Erythroblast (primary cell): Measurements from ENCODE around the gene ZC3HAV1L.
"Not testable (repeated sequence)": the region's sequence is repeated elsewhere in the genome, so short reads cannot be mapped to it uniquely, and the experiment has no call there.

ENCODE experiments used
- DNase-seq, 2 experiments: peaks; one replicate each; lab custom pipeline; 2025; lab: John Stamatoyannopoulos, UW
- GATA1 ChIP-seq: IDR thresholded peaks from 2 replicates; pipeline ENCODE4 v1.6.1; 2011; ENCODE audit warnings: low read depth, mild to moderate bottlenecking, control low read depth, low read length, moderate library complexity
- POLR2A ChIP-seq: IDR thresholded peaks from 2 replicates; pipeline ENCODE4 v1.6.1; 2011; ENCODE audit warnings: mild to moderate bottlenecking, low read length

ZC3HAV1L gene

GRCh38 chr7:139035586-139036353 is at the start of gene ZC3HAV1L:
Gene ZC3HAV1L, minus strand, starts transcription at chr7:139036042. Its CDS starts 25 bp downstream, at chr7:139036017.
- DNase-seq: peak; percentile 72 to 79
- TF ChIP-seq POLR2A (peak; percentile 32), GATA1 (no peak)

DNA sequence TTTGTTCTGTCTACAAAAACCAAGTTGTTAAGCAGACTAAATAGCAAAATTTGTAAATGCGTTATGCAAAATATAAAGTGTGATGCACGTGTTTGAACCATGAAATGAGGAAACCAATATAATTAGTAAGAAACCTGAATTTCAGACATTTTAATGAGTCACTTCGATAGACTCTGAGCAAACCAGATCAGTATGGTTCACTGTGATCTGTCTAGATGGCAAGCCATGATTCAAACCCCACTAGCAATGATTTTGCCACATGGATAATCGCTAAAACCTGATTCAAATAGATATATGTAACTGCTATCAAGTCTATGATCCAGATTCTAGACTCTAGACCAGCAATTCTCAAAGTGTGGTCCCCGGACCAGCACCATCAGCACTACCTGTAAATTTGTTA is 48.9 kb upstream of the ZC3HAV1L start:
- no peak for DNase-seq
- no peak for TF ChIP-seq GATA1
- no peak for TF ChIP-seq POLR2A

DNA sequence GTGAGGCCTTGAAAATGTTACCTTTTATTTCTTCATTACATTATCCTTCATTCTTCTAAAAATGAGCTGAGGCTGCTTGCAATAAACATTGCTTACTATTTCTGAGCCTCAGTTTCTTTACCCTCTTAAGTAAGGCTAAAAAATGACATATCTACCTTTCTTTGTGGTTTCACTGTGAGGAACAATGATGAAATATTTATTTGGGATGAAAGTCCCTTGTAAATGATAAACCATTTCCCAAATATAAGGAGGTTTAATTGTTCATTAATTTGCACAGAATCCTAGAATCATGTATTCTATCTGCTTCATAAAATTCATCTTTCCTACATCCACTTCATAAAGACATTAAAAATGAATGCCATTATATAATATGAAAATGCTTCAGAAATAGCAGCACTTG is 45.7 kb upstream of the ZC3HAV1L start:
- no peak for DNase-seq
- no peak for TF ChIP-seq GATA1

GRCh38 chr7:139080905-139081304 is 45.1 kb upstream of the ZC3HAV1L start:
- TF ChIP-seq GATA1: no peak
- TF ChIP-seq POLR2A: no peak
- DNase-seq: no peak

- DNase-seq: no peak
- no peak for TF ChIP-seq GATA1
- no peak for TF ChIP-seq POLR2A
Observed at GRCh38 chr7:139079861-139080260, 44.0 kb upstream of the ZC3HAV1L start.

DNA sequence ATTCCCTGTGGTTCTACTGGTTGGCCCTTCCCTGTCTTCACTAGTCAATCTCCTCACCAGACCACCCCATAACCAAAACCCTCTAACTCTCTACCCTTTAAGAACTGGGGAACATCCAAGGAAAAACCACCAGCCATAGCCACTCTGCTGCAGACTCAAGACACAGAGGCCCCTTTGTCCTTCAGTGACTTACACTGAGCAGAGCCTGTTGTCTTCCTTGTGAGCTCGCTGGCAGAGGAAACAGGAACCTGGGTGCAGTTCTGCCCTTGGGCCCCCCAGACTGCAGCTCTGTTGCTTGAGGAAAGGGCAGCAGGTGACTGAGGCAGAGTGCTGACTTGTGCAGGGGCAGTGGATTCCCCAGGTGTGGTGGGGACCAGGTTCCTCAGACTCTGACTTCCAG is 43.1 kb upstream of the ZC3HAV1L start:
- no peak for DNase-seq
- TF ChIP-seq POLR2A: no peak
- no peak for TF ChIP-seq GATA1

- no peak for DNase-seq
Observed at GRCh38 chr7:139078399-139078798, 42.6 kb upstream of the ZC3HAV1L start.

DNA sequence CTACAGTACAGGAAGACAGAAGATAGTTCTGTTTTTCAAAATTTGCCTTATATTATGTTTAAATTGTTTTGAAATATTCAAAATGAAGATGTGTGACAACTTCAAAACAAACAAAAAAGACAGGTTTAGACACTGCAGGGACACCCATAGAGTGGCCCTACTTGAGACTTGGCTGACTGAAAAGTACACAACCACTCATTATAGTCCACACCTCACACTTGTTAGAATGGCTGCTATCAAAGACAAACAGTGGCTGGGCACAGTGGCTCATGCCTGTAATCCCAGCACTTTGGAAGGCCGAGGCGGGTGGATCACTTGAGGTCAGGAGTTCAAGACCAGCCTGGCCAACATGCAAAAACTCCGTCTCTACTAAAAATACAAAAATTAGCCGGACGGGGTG is 41.9 kb upstream of the ZC3HAV1L start:
- not testable (repeated sequence) for DNase-seq

More at GRCh38 chr7:139078399-139078798, 42.6 kb upstream of the ZC3HAV1L start:
- TF ChIP-seq POLR2A (no peak), GATA1 (no peak)

DNA sequence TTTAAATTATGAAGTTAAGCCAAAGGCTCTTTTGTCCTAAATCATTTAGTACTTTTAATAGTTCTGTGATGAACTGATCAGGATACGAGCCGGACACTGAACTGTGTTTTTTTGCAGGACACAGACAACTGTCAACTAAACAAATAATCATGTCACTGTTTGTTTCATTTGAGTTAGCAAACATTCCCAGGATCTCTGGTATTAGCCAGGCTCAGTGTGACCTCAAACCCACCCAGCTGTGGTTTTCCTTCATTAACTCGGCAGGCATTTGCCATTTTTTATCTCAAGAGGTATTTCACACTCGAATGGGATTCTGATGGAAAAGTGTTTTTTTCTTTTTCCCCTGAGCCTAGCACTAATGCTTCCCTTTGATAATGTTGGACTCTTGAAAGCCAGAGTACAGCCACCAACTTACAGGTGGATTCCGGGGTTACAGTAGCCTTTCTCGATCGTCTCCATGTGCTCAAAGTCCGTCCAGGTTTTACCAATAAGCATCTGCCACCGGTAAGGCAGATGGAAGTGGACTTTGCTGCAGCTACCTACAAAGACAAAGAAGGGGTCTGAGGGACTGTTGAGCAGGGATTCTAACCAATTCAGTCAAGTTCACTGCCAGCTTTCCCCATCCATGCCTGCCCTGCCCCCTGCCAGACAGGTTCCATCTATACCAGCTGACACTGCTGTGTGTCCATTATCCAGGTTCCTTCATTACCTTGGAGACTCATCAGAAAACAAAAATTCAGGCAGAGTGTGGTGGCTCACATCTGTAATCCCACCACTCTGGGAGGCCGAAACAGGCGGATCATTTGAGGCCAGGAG is 40.2 kb upstream of the ZC3HAV1L start:
- no peak for TF ChIP-seq GATA1
- TF ChIP-seq POLR2A: no peak
- DNase-seq: no peak

- peak; percentile 77 to 90 for DNase-seq
- TF ChIP-seq GATA1 (no peak), POLR2A (no peak)
Observed at GRCh38 chr7:139075031-139075652, 39.3 kb upstream of the ZC3HAV1L start.

GRCh38 chr7:139072796-139073195 is 37.0 kb upstream of the ZC3HAV1L start:
- DNase-seq: no peak
- TF ChIP-seq GATA1 (no peak), POLR2A (no peak)

DNA sequence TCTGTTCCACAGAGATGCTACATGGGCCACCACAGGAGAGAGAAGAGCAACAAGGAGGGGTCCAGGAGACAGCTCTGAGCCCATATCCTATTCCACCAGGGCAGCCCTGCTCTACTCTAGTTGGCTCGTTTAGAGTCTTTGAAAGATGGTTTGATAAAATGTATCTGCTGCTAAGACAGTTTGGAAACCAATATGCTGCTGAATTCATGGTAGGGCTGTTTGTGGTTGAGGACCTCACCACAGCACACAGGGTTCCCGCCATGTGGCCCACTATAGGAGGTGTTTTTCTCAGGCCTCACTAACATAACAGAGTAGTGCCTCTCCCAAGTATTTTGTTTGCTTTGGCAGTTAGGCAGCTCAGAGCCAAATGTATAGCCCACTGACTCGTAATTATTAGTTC is 35.8 kb upstream of the ZC3HAV1L start:
- DNase-seq: no peak
- no peak for TF ChIP-seq POLR2A
- no peak for TF ChIP-seq GATA1

- TF ChIP-seq GATA1: no peak
- no peak for TF ChIP-seq POLR2A
- no peak for DNase-seq
Observed at GRCh38 chr7:139068544-139069399, 32.9 kb upstream of the ZC3HAV1L start.

GRCh38 chr7:139066315-139066714 is 30.5 kb upstream of the ZC3HAV1L start:
- no peak for DNase-seq
- no peak for TF ChIP-seq GATA1
- TF ChIP-seq POLR2A: no peak
